AG10803 (cell line): ENCODE data around the gene CCT6A.
"Not testable (repeated sequence)": the region's sequence is repeated elsewhere in the genome, so short reads cannot be mapped to it uniquely, and the experiment has no call there.

Source experiments
- DNase-seq: peaks from one replicate; pipeline ENCODE4 v3.0.0; 2010; ENCODE audit warnings: low read depth
- H3K4me3 ChIP-seq: 2 replicates; pipeline ENCODE4 v1.5.1; 2011; ENCODE audit warnings: mild to moderate bottlenecking, low read length, control low read depth
- CTCF ChIP-seq: conservative IDR thresholded peaks from 2 replicates; pipeline ENCODE4 v1.5.1; 2011; ENCODE audit warnings: mild to moderate bottlenecking, low read length, control low read depth, inconsistent platforms

Gene CCT6A

GRCh38 chr7:56051339-56052191 lies at the start of gene CCT6A, which contains the start of gene PSPH:
Gene CCT6A, plus strand, starts transcription at chr7:56051765. Its CDS starts 84 bp downstream, at chr7:56051849.
Gene PSPH, minus strand, starts transcription at chr7:56051444. Its CDS starts 30,232 bp downstream, at chr7:56021212.
- peak; percentile 98 for DNase-seq
- H3K4me3 ChIP-seq, result peak within 1 kb of the TSS; percentile 95
- no peak for TF ChIP-seq CTCF

DNA sequence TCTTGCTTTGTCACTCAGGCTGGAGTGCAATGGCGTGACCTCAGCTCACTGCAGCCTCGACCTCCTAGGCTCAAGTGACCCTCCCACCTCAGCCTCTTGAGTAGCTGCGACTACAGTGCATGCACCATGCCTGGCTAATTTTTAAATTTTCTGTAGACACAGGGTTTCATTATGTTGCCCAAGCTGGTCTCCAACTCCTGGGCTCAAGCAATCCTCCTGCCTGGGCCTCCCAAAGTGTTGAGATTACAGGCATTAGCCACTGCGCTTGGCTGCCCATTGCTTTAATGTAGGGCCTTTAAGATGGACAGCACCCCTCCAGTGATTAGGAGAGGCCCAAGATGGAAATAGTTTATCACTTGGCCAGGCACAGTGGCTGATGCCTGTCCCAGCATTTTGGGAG lies 47.8 kb upstream of the CCT6A start:
- TF ChIP-seq CTCF, result no peak
- H3K4me3 ChIP-seq, result no peak overlapping the region
- no peak for DNase-seq

GRCh38 chr7:56007167-56007652 lies 44.4 kb upstream of the CCT6A start:
- no peak for DNase-seq
- no peak overlapping the region for H3K4me3 ChIP-seq
- TF ChIP-seq CTCF, result no peak

DNA sequence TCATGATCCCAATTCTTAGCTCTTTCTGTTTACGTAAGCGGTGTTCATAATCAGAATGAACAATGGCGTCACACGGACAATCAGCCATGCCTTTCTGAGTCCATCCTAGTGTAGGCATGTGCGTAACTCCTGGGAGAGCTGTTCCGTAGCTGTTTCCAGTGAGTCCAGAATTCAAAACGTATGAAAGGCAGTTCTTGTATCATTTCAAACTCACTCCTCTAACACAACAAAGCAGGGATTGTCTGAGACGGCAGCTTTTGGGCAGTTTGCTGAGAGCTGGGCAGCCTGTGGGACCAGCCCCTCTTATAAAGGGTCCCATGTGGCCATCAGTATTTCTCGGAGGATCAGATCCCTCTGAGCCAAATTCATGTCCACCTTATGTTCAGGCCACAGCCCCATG lies 43.7 kb upstream of the CCT6A start:
- DNase-seq, result no peak
- no peak for TF ChIP-seq CTCF
- no peak overlapping the region for H3K4me3 ChIP-seq

DNA sequence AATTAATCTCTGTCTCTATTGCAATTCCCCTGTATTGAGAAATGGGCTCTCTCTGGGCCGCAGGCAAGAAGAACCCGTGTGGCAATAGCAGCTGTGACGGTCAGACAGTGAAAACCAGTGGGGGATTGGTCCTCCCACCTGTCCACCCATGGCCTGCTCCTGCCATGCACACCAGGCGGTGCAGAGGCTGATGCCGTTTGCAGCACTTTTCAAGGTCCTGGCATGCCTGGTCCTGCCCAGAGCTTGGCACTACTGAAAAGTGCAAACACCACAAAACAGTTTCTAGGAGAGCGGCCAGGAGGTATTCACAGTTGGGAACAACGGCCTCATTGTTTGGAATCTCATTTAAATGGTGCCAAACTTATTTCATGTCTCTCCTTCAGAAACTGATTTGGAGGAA lies 41.9 kb upstream of the CCT6A start:
- no peak overlapping the region for H3K4me3 ChIP-seq
- DNase-seq, result no peak
- no peak for TF ChIP-seq CTCF

- not testable (repeated sequence) for DNase-seq, H3K4me3 ChIP-seq
Measured at GRCh38 chr7:56017015-56017414, 34.5 kb upstream of the CCT6A start.

DNA sequence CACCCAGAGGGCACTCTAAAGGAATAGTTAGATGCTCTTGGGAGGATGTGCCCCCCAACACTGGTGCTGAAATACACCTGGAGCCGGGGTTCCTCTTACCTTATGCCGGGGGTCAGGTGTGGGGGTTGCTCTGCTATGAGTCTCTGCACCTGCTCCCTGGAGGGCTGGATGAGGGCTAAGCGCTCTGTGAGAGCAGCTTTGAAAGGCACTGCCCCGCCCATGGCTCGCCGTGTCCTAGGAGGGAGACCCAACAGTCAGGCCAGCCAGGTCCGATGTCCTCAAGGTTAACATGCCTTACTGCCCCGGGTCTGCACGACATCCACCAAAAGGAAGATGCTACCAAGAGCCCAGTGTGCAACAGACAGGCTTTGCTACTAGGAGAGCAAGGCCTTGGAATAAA lies 32.1 kb upstream of the CCT6A start:
- H3K4me3 ChIP-seq, result no peak overlapping the region
- no peak for TF ChIP-seq CTCF
- DNase-seq, result no peak
